GM10266 (cell line): ENCODE results near the gene GRM8.

Experiments used
- DNase-seq: peaks from one replicate; pipeline ENCODE4 v3.0.0; 2012; ENCODE audit errors: extremely low spot score
- CTCF ChIP-seq: IDR thresholded peaks from 2 replicates; pipeline ENCODE4 v1.5.1; 2012; ENCODE audit warnings: mild to moderate bottlenecking, low read depth; ENCODE audit not compliant: control insufficient read depth, insufficient read depth; ENCODE audit errors: missing control alignments

GRM8 gene

GRCh38 chr7:126973066-126973465 is 279.7 kb downstream of the GRM8 start:
- no peak for DNase-seq
- TF ChIP-seq CTCF = no peak

- TF ChIP-seq CTCF = no peak
- no peak for DNase-seq
Observed at GRCh38 chr7:126972571-126972970, 280.2 kb downstream of the GRM8 start.

- TF ChIP-seq CTCF = no peak
- no peak for DNase-seq
Observed at GRCh38 chr7:126959649-126960048, 293.1 kb downstream of the GRM8 start.

- DNase-seq = no peak
- no peak for TF ChIP-seq CTCF
Observed at GRCh38 chr7:126958367-126958766, 294.4 kb downstream of the GRM8 start.

GRCh38 chr7:126957443-126957842 is 295.3 kb downstream of the GRM8 start:
- no peak for DNase-seq
- no peak for TF ChIP-seq CTCF

- no peak for TF ChIP-seq CTCF
- no peak for DNase-seq
Observed at GRCh38 chr7:126953461-126953860, 299.3 kb downstream of the GRM8 start.

- no peak for TF ChIP-seq CTCF
- DNase-seq = no peak
Observed at GRCh38 chr7:126948664-126949063, 304.1 kb downstream of the GRM8 start.
